Neural cell (in vitro differentiated cells): ENCODE data around the gene ZNF366. TPM values are rescaled to one million over a fixed set of nuclear protein-coding genes. Genes with fewer than 3 reads are reported as not detected.

ENCODE experiments used
- H2AFZ ChIP-seq: fragments of 200-600, 300-800 bp; sonication (generic), shearing (Covaris generic); 2 replicates; pipeline ENCODE4 v1.6.0; 2014; ENCODE audit warnings: low read depth, mild to moderate bottlenecking, antibody characterized with exemption, low read length, moderate library complexity
- H3F3A ChIP-seq: fragments of 200-600 bp; shearing (Covaris generic); 2 replicates; pipeline ENCODE4 v1.6.1; 2016; ENCODE audit warnings: mild to moderate bottlenecking, moderate library complexity, mixed read lengths, antibody characterized with exemption, low read length; ENCODE audit not compliant: insufficient read depth, poor library complexity, severe bottlenecking
- H3K27ac ChIP-seq: fragments of 200-600, 300-800 bp; sonication (generic), shearing (Covaris generic); 2 replicates; pipeline ENCODE4 v1.5.1; 2014; ENCODE audit warnings: mild to moderate bottlenecking, low read length, moderate library complexity
- H3K27me3 ChIP-seq: fragments of 300-800, 200-600 bp; sonication (generic), shearing (Covaris generic); 2 replicates; pipeline ENCODE4 v1.6.0; 2014; ENCODE audit warnings: mild to moderate bottlenecking, low read depth, low read length, moderate library complexity; ENCODE audit not compliant: insufficient read depth
- H3K36me3 ChIP-seq: fragments of 300-800, 200-600 bp; sonication (generic), shearing (Covaris generic); 2 replicates; pipeline ENCODE4 v1.5.1; 2014; ENCODE audit warnings: mild to moderate bottlenecking, antibody characterized with exemption, low read length, moderate library complexity; ENCODE audit not compliant: insufficient read depth
- H3K4me2 ChIP-seq: fragments of 300-800, 200-600 bp; sonication (generic), shearing (Covaris generic); 2 replicates; pipeline ENCODE4 v1.6.0; 2014; ENCODE audit warnings: mild to moderate bottlenecking, low read length
- H3K4me3 ChIP-seq: fragments of 300-800, 200-600 bp; sonication (generic), shearing (Covaris generic); 2 replicates; pipeline ENCODE4 v1.5.1; 2014; ENCODE audit warnings: mild to moderate bottlenecking, low read length, moderate library complexity
- H3K79me2 ChIP-seq: fragments of 200-600 bp; shearing (Covaris generic); replicated peaks from 2 replicates; pipeline ENCODE4 v1.6.0; 2014; ENCODE audit warnings: mild to moderate bottlenecking, low read length, moderate library complexity; ENCODE audit not compliant: insufficient read depth
- H3K9ac ChIP-seq: fragments of 300-800, 200-600 bp; sonication (generic), shearing (Covaris generic); 2 replicates; pipeline ENCODE4 v1.6.1; 2016; ENCODE audit warnings: mild to moderate bottlenecking, low read length, mixed read lengths
- H3K9me2 ChIP-seq: fragments of 200-600 bp; shearing (Covaris generic); 2 replicates; pipeline ENCODE4 v1.6.1; 2016; ENCODE audit warnings: mild to moderate bottlenecking, low read length, mixed read lengths; ENCODE audit not compliant: insufficient read depth
- H3K9me3 ChIP-seq: fragments of 200-600, 300-800 bp; sonication (generic), shearing (Covaris generic); 2 replicates; pipeline ENCODE4 v1.6.1; 2016; ENCODE audit warnings: mild to moderate bottlenecking, mixed run types, low read length, moderate library complexity, mixed read lengths
- H4K20me1 ChIP-seq: fragments of 200-600 bp; shearing (Covaris generic); 2 replicates; pipeline ENCODE4 v1.6.1; 2016; ENCODE audit warnings: mild to moderate bottlenecking, mixed run types; ENCODE audit not compliant: insufficient read depth
- CTCF ChIP-seq: fragments of 450-650 bp; IDR thresholded peaks from 2 replicates; pipeline ENCODE4 v1.5.1; 2014; ENCODE audit warnings: antibody characterized with exemption, mild to moderate bottlenecking, moderate library complexity; ENCODE audit not compliant: poor library complexity, severe bottlenecking
- EP300 ChIP-seq: fragments of 450-650 bp; conservative IDR thresholded peaks from 2 replicates; pipeline ENCODE4 v1.6.1; 2014; ENCODE audit warnings: antibody characterized with exemption, mild to moderate bottlenecking, moderate library complexity; ENCODE audit not compliant: poor library complexity, severe bottlenecking
- EZH2 ChIP-seq: fragments of 200-600, 300-800 bp; shearing (Covaris generic), sonication (generic); IDR thresholded peaks from 2 replicates; pipeline ENCODE4 v1.6.1; 2014; ENCODE audit warnings: antibody characterized with exemption, low read length, borderline replicate concordance, mild to moderate bottlenecking; ENCODE audit not compliant: insufficient read depth, poor library complexity, severe bottlenecking
- MXI1 ChIP-seq: fragments of 450-650 bp; conservative IDR thresholded peaks from 2 replicates; pipeline ENCODE4 v1.6.1; 2014; ENCODE audit warnings: antibody characterized with exemption, mild to moderate bottlenecking; ENCODE audit not compliant: poor library complexity, severe bottlenecking
- POLR2AphosphoS5 ChIP-seq: IDR thresholded peaks from 2 replicates; pipeline ENCODE4 v1.6.1; 2012
- RAD21 ChIP-seq: fragments of 450-650 bp; conservative IDR thresholded peaks from 2 replicates; pipeline ENCODE4 v1.6.1; 2014; ENCODE audit warnings: antibody characterized with exemption, mild to moderate bottlenecking, moderate library complexity
- REST ChIP-seq: IDR thresholded peaks from 2 replicates; pipeline ENCODE4 v1.6.1; 2012; ENCODE audit warnings: borderline replicate concordance
- SMC3 ChIP-seq: fragments of 450-650 bp; conservative IDR thresholded peaks from 2 replicates; pipeline ENCODE4 v1.6.1; 2014; ENCODE audit warnings: antibody characterized with exemption, mild to moderate bottlenecking, moderate library complexity; ENCODE audit not compliant: poor library complexity
- TAF1 ChIP-seq: IDR thresholded peaks from 2 replicates; pipeline ENCODE4 v1.6.1; 2012; ENCODE audit warnings: low read depth
- polyA plus RNA-seq: library from polyadenylated mRNA; depleted of rRNA; stranded (reverse); fragments of >200 nt; gene quantifications from 2 replicates; pipeline ENCODE4 v1.2.3, GENCODE V29; 2014

Gene ZNF366
- polyA plus RNA-seq, 1 donor from 2014 or later: not detected

- H3K9me2 ChIP-seq: no peaks in the 10 kb centered on the region
- no peaks in the 10 kb centered on the region for H3K79me2 ChIP-seq
- no peak overlapping the region for H3K4me2 ChIP-seq
- TF ChIP-seq RAD21 (no peak), TAF1 (no peak), EP300 (no peak), SMC3 (no peak), CTCF (no peak), EZH2 (no peak), REST (no peak), MXI1 (no peak), POLR2AphosphoS5 (no peak)
- H3K36me3 ChIP-seq: no peaks in the 10 kb centered on the region
- no peak overlapping the region for H3K27ac ChIP-seq
- no peaks in the 10 kb centered on the region for H3K27me3 ChIP-seq
- H3K9me3 ChIP-seq: no peaks in the 10 kb centered on the region
- H3K4me3 ChIP-seq: no peak overlapping the region
- H4K20me1 ChIP-seq: no peaks in the 10 kb centered on the region
- no peak overlapping the region for H2AFZ ChIP-seq
- no peak overlapping the region for H3K9ac ChIP-seq
- no peaks in the 10 kb centered on the region for H3F3A ChIP-seq
Measured at GRCh38 chr5:72531496-72532190, 24.4 kb upstream of the ZNF366 start.

GRCh38 chr5:72530196-72530595 lies 23.0 kb upstream of the ZNF366 start:
- Histone ChIP-seq H3K27ac (no peak overlapping the region), H3K4me3 (no peak overlapping the region), H4K20me1 (no peaks in the 10 kb centered on the region), H3K4me2 (no peak overlapping the region), H3K9me3 (no peaks in the 10 kb centered on the region), H3F3A (no peaks in the 10 kb centered on the region), H2AFZ (no peak overlapping the region), H3K79me2 (no peaks in the 10 kb centered on the region), H3K9ac (no peak overlapping the region), H3K36me3 (no peaks in the 10 kb centered on the region), H3K27me3 (no peaks in the 10 kb centered on the region), H3K9me2 (no peaks in the 10 kb centered on the region)
- no peak for TF ChIP-seq SMC3
- TF ChIP-seq EP300: no peak
- no peak for TF ChIP-seq CTCF
- TF ChIP-seq RAD21: no peak
- no peak for TF ChIP-seq EZH2
- no peak for TF ChIP-seq MXI1
- no peak for TF ChIP-seq POLR2AphosphoS5
- TF ChIP-seq TAF1: no peak
- TF ChIP-seq REST: no peak
